ENCODE results near the gene LPAR5.

DNA sequence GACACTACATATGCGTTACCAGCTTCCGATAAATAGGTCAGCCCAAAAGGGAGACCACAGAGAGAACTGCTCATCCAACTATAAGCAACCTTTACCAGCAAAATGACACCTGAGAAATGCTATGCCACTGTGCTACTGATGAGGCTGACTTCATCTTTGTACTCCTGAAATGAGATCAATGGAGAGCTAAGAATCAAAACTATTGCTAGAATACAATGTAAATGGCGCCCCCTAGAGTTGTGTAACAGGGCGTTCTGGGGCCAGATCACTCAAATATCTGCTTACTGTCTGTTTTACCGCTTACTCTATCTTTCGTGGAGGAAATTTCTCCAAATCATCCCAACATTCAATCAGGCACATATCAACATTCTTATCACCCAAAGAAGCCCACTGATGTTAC lies 48.9 kb upstream of the LPAR5 start:
- TF ChIP-seq, protein P1, sequence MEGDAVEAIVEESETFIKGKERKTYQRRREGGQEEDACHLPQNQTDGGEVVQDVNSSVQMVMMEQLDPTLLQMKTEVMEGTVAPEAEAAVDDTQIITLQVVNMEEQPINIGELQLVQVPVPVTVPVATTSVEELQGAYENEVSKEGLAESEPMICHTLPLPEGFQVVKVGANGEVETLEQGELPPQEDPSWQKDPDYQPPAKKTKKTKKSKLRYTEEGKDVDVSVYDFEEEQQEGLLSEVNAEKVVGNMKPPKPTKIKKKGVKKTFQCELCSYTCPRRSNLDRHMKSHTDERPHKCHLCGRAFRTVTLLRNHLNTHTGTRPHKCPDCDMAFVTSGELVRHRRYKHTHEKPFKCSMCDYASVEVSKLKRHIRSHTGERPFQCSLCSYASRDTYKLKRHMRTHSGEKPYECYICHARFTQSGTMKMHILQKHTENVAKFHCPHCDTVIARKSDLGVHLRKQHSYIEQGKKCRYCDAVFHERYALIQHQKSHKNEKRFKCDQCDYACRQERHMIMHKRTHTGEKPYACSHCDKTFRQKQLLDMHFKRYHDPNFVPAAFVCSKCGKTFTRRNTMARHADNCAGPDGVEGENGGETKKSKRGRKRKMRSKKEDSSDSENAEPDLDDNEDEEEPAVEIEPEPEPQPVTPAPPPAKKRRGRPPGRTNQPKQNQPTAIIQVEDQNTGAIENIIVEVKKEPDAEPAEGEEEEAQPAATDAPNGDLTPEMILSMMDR (IDR thresholded peaks at IDR 0.05): peak in 4 of 5 experiments; percentile 15 to 36 (median 24)
- TF ChIP-seq EP300 (IDR thresholded peaks at IDR 0.05): no peak
